ENCODE data around the gene PDPK1.
"Not testable (repeated sequence)": the region's sequence is repeated elsewhere in the genome, so short reads cannot be mapped to it uniquely, and the experiment has no call there.

The PDPK1 gene

GRCh38 chr16:2595393-2596205 lies 57.8 kb downstream of the PDPK1 start:
- no peak for DNase-seq

GRCh38 chr16:2596747-2597559 lies 59.1 kb downstream of the PDPK1 start:
- DNase-seq: no peak

- no peak for DNase-seq
These were observed 59.7 kb downstream of the PDPK1 start for GRCh38 chr16:2597560-2597902.

DNA sequence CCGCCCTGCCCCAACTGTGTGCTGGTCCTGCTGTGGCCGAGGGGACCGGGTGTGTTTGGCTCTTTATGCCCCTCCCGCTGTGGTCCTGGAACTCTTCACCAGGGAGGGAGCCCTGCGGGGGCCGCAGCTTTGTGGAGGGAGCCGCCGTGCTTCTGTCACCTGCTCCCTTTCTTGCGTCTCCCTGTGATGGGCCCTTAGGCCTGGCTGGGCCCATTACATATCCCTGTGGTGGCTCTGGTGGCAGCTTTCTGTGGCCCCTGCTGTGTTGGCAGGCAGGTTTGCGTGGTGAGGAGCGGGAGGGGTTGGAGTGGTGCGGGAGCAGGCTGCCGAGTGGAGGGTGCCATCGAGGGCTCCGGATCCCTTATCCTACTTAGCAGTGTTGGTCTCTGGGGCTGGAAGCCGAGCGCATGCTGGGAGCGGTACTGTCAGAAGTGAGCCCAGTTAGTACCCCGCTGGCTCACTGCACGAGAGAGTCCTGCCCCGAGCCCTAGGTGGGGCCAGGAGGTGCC lies 60.4 kb downstream of the PDPK1 start:
- DNase-seq: no peak

DNA sequence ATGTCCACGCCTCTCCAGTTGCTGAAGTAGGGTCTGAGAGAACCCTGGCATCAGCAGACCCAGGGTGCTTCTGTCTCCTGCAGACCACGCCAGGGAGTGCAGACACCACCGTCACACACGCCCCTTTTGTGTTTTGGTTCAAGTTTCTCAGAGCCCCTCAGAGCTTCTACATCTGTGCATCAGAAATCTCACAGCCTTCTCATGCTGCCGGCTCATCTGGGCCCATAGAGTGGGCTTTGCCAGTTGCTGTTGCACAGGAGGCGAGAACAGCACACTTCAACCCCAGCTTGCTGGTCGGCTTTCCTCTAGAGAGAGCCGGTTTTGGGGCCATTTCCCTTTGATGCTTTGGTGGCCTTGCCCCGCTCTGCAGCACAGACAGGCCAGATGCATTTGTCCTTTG lies 60.9 kb downstream of the PDPK1 start:
- DNase-seq: no peak

GRCh38 chr16:2599165-2599564 lies 61.3 kb downstream of the PDPK1 start:
- not testable (repeated sequence) for DNase-seq

GRCh38 chr16:2599785-2600184 lies 62.0 kb downstream of the PDPK1 start:
- not testable (repeated sequence) for DNase-seq

GRCh38 chr16:2601301-2602025 lies 63.6 kb downstream of the PDPK1 start:
- DNase-seq: not testable (repeated sequence)

DNA sequence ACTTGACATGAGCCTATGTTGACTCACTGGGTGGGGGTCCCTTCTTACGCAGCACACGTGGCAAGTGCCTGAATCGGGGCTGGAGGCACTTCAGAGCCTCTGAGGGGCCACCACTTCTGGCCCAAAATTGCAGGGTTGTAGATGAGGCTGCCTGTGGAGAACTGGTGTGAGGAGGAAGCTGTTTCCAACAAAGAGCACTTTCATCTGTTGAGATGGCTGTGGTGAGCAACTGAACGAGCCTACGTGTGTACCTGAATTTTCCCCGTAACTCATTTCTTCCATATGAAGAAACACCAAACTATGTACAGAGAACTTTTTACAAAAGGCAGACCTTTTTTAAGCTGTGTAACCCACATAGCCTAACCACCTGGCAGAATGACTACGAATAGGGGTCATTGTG lies 64.4 kb downstream of the PDPK1 start:
- DNase-seq: not testable (repeated sequence)

DNA sequence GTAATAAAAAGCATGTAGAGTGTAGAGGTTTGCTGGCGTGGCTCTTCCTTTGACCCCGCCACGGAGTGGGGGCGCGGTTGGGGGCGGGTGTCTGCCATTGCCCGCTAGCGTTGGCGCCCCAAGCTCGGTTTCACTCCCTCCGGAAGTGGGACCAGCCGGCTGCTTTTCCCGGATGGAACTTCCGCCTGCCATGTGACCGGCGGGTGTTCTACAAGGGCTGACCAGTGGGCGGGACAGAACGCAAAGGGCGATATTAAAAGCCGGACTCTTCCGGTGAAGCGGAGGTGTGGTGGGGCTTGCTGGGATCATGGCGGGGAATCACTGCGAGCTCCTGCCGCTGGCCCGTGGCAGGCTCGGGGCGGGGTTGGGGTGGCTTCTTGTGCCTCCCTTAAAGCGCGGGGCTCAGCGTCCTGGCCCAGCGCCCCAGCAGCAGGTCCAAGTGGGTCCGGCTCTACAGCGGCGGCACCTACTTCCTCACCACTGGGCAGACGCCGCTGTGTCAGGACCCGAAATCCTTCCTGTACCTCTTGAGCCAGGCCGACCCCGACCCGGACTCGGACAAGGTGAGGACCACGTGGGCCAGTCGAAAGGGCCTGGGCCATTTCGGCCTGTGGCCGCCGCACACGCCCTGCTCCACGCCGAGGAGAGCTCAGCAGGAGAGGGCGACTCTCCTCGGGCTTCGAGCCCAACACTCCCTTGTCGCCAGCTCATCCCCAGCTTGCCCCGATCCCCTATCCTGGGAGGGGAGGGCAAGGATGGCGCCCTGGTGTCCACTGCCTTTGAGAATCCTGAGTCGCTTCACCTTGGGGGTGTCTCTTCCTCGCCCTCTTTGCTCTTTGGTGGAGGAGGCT lies 65.6 kb downstream of the PDPK1 start:
- peak; percentile 74 for DNase-seq

DNA sequence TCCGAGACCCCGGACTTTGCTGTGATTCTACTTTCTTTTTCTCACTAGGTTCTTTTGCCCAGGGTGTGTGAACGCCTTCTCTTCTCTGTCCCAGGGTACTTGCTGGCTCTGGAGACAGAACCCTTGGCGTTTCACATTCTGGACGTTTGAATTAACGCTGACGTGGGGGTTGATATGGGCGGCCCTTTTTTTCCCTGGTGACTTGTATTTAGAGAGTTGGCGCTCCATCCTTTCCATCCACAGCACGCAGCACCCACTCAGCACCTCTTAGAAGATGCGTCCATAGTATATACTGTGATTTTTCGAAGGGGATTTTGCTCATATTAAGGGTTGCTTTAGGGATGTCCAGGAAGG lies 66.2 kb downstream of the PDPK1 start:
- DNase-seq: not testable (repeated sequence)

DNA sequence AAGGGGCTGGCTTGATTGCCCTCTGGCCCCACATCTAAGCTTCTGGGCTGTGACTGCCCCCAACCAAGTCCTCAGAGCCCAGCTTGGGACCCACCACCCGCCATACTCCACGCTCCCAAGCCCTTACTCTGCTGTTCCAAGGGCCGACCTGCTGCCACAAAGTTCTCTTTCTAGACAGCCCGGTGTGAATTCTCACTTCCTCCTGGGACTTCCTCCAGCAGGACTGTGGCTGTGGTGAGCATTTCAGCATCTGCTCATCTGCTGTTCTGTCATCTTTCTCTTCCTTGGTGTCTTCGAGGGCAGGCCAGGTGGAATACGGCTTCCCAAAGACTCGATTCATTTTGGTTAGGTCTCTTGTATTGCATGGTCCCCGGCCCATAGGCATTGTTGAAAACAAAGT lies 69.0 kb downstream of the PDPK1 start:
- DNase-seq: not testable (repeated sequence)

- DNase-seq: not testable (repeated sequence)
These were observed 71.5 kb downstream of the PDPK1 start for GRCh38 chr16:2609345-2609744.

DNA sequence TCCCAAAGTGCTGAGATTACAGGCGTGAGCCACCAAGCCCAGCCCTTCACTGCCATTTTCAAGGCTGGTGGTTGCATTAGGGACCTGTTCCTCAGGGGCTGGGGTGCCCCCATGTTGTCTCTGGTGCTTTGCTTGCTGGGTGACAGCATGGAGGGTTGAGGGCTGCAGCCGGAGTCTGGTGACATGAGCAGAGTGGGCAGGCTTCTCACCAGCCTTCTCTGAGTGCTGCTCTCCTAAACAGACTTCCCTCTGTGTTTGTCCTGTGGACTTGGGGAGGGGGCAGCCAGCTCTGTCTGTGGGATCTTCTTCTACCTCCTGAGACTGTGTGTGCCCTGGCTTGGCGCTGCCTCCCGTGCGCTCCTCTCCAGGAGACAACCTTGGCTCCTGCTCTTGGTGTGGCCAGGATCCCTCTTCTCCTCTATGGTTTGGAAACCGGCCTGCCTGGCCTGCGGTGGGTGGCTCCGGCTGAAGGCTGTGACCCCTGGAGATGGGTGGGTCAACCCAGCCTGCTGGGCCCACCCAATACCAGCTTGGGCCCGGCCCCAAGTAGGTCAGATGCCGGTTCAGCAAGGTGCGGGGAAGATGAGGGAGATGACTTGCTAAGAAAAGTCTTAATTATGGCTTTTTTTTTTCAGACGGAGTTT lies 72.1 kb downstream of the PDPK1 start:
- no peak for DNase-seq

GRCh38 chr16:2610781-2611498 lies 73.1 kb downstream of the PDPK1 start:
- DNase-seq: no peak

- no peak for DNase-seq
These were observed 73.7 kb downstream of the PDPK1 start for GRCh38 chr16:2611499-2611862.

- DNase-seq: not testable (repeated sequence)
These were observed 74.1 kb downstream of the PDPK1 start for GRCh38 chr16:2611877-2612276.

DNA sequence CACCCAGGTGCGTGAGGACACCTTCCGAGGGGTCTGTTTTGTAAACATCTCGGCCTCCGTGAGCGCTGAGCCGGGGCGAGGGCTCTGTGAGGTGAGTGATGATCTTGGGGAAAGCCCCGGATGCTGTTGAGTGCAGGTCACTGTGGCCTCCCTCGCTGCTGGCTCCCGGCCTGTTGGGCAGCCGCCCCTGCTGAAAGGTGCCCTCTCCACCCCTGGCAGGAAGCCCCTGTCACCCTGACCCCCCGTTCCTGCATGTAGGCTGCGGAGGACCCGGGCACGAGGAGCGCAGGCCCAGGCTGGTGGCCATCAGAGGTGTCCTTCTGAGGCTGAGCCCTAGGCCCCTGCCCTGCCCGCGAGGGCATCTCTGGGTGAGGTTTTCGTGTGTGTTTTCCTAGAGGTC lies 75.4 kb downstream of the PDPK1 start:
- DNase-seq: not testable (repeated sequence)

DNA sequence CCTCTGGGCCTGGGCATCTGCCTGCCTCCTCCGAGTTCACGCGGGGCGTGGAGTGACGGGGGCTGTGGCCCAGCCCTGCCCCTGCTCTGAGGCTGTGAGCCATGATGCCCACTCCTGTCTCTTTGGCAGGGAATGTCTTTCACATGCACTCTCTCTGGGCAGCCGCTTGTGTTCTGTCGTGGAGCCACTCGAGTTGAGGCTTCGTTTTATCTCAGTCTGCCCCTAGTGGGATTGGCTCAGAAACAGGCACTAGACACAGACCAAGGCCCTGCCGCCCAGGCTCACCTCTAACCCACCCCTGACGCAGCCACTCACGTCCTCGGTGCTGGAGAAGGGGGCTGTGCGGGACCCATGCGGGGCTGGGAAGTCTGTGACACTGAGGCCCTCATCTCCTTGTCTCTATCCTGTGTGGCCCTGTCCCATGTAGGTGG lies 77.0 kb downstream of the PDPK1 start:
- no peak for DNase-seq

DNA sequence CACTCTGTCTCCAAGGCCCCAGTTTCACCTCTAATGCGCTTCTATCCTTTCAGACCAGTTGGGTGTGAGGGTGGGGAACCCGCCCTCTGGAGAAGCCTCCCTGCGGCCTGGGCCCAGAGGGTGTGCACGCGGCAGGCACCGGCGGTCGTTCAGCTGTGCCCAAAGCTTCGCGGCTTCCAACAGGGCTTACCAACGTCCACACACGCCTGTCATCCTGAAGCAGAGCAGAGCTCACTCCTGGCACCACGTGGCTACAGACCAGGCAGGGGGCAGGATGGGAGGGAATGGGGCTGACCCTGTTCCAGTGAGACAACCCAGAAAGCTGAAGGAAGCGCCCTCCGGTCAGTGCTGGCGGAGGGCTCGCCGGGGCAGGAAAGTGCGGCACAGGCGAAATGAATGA lies 81.1 kb downstream of the PDPK1 start:
- DNase-seq: not testable (repeated sequence)

GRCh38 chr16:2619628-2620027 lies 81.8 kb downstream of the PDPK1 start:
- DNase-seq: not testable (repeated sequence)
